A673 (cell line): ENCODE results near the gene KRTAP1-5. TPM values are rescaled to one million over a fixed set of nuclear protein-coding genes. Genes with fewer than 3 reads are reported as not detected.
"Not testable (repeated sequence)": the region's sequence is repeated elsewhere in the genome, so short reads cannot be mapped to it uniquely, and the experiment has no call there.

Source experiments
- BruUV-seq: library from RNA; stranded (reverse); fragments of 400-500 nt; replicated peaks from 2 replicates; lab custom pipeline; 2021; lab: Mats Ljungman, UMichigan
- CTCF ChIA-PET: fragments of 300-600 bp; sonication (Branson Sonifier 250); formaldehyde crosslinking; loops from one replicate; lab custom pipeline; 2022; ENCODE audit warnings: antibody characterized with exemption; lab: Charles Lee
- POLR2A ChIA-PET: fragments of 300-600 bp; sonication (Branson Sonifier 250); formaldehyde crosslinking; loops from one replicate; lab custom pipeline; 2022; ENCODE audit warnings: antibody characterized with exemption; ENCODE audit not compliant: low non-redundant PET; lab: Charles Lee
- DNase-seq: peaks from one replicate; pipeline ENCODE4 v3.0.0-alpha.2; 2015; ENCODE audit warnings: low spot score
- H3K27ac ChIP-seq: fragments of 200-600 bp; sonication (generic); 2 replicates; pipeline ENCODE4 v1.5.1; 2016; ENCODE audit warnings: mixed run types, low read depth, mild to moderate bottlenecking, mixed read lengths, antibody characterized with exemption, low read length; ENCODE audit not compliant: poor library complexity, severe bottlenecking
- H3K27me3 ChIP-seq: fragments of 200-600 bp; sonication (generic); replicated peaks from 2 replicates; pipeline ENCODE4 v1.6.1; 2017; ENCODE audit warnings: mixed run types, low read depth, mild to moderate bottlenecking, mixed read lengths, antibody characterized with exemption, low read length; ENCODE audit not compliant: insufficient read depth, poor library complexity
- H3K36me3 ChIP-seq: fragments of 200-600 bp; sonication (generic); 2 replicates; pipeline ENCODE4 v1.6.1; 2016; ENCODE audit warnings: mixed run types, mild to moderate bottlenecking, mixed read lengths, antibody characterized with exemption, low read length; ENCODE audit not compliant: insufficient read depth, poor library complexity, severe bottlenecking
- H3K4me1 ChIP-seq: fragments of 200-600 bp; sonication (generic); 2 replicates; pipeline ENCODE4 v1.6.1; 2017; ENCODE audit warnings: mixed run types, mild to moderate bottlenecking, mixed read lengths, antibody characterized with exemption, low read length; ENCODE audit not compliant: insufficient read depth, poor library complexity, severe bottlenecking
- H3K4me3 ChIP-seq: fragments of 200-600 bp; sonication (generic); 2 replicates; pipeline ENCODE4 v1.5.1; 2016; ENCODE audit warnings: low read depth, mixed run types, mild to moderate bottlenecking, mixed read lengths, low read length; ENCODE audit not compliant: poor library complexity, severe bottlenecking
- H3K9me3 ChIP-seq: fragments of 200-600 bp; sonication (generic); 2 replicates; pipeline ENCODE4 v1.6.1; 2016; ENCODE audit warnings: mixed run types, low read depth, mild to moderate bottlenecking, mixed read lengths, antibody characterized with exemption, low read length; ENCODE audit not compliant: poor library complexity, severe bottlenecking
- EZH2 ChIP-seq: fragments of 200-600 bp; sonication (generic); IDR thresholded peaks from 2 replicates; pipeline ENCODE4 v1.6.1; 2017; ENCODE audit warnings: borderline replicate concordance, low read depth, mild to moderate bottlenecking, mixed read lengths, antibody characterized with exemption, low read length; ENCODE audit not compliant: poor library complexity, severe bottlenecking
- intact Hi-C: fragments of 100-400 bp; cut with micrococcal nuclease; formaldehyde crosslinking; loops from one replicate; pipeline ENCODE4 v1.10.0; 2022; ENCODE audit not compliant: unreplicated experiment
- total RNA-seq: library from RNA; stranded (reverse); gene quantifications from 2 replicates; pipeline ENCODE4 v1.2.3, GENCODE V29; 2021
- TF ChIP-seq, protein P1 (sequence below): fragments of 300-800, 200-600 bp; sonication (generic); conservative IDR thresholded peaks from 2 replicates; pipeline ENCODE4 v1.5.1; 2017; ENCODE audit warnings: low read depth, mild to moderate bottlenecking, antibody characterized with exemption, low read length, moderate library complexity, mixed read lengths

The KRTAP1-5 gene
- total RNA-seq, 1 experiment from 2014 or later, result not detected

DNA sequence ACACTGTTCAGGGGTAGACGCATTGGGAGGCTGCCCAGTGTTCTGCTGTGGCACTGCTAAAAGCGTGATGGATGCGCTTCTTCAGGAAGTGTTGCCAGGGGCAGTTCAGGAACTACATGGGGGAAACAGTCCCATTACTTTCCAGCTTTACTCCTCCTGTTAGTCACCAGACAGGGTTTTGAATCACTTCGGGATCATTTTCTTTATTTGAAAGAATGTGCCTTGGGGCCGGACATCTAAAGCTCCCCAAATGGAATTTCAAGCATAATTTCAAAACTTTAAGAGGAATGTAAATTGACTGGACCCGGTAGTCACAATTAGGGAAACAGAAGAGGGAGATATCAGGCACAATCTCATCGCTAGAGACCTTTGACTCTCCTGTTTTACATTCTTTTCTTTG lies 21.4 kb upstream of the KRTAP1-5 start:
- no peaks in the 10 kb centered on the region for H3K36me3 ChIP-seq
- H3K4me3 ChIP-seq, result no peak overlapping the region
- no peak for TF ChIP-seq EZH2
- H3K27ac ChIP-seq, result no peak overlapping the region
- POLR2A ChIA-PET, result no interaction called here
- CTCF ChIA-PET, result no interaction called here
- H3K27me3 ChIP-seq, result no peaks in the 10 kb centered on the region
- no peaks in the 10 kb centered on the region for H3K4me1 ChIP-seq
- no TSS peak for BruUV-seq
- DNase-seq, result no peak
- intact Hi-C loops, result no loop called here
- no peaks in the 10 kb centered on the region for H3K9me3 ChIP-seq

- H3K36me3 ChIP-seq, DNase-seq, BruUV-seq, H3K9me3 ChIP-seq, H3K4me3 ChIP-seq, H3K4me1 ChIP-seq, CTCF ChIA-PET, intact Hi-C loops, H3K27me3 ChIP-seq, H3K27ac ChIP-seq: not testable (repeated sequence)
- POLR2A ChIA-PET, result interaction anchor here (0.5 kb wide), 1 partner anchor 210 kb away, joined by 7 read pairs; no protein-coding TSS in a partner anchor
Observed at GRCh38 chr17:41046735-41047465, 19.9 kb upstream of the KRTAP1-5 start, which contains the start of gene KRTAP2-1. Gene KRTAP2-1 (minus strand): TSS chr17:41047316. CDS start chr17:41047267, 49 bp downstream.

GRCh38 chr17:41042953-41043352 lies 15.9 kb upstream of the KRTAP1-5 start:
- Histone ChIP-seq H3K9me3 (no peaks in the 10 kb centered on the region), H3K36me3 (no peaks in the 10 kb centered on the region), H3K4me3 (no peak overlapping the region), H3K4me1 (no peaks in the 10 kb centered on the region), H3K27me3 (no peaks in the 10 kb centered on the region), H3K27ac (no peak overlapping the region)
- no peak for DNase-seq
- no TSS peak for BruUV-seq
- ChIA-PET POLR2A (no interaction called here), CTCF (no interaction called here)
- no peak for TF ChIP-seq EZH2
- TF ChIP-seq, protein P1, sequence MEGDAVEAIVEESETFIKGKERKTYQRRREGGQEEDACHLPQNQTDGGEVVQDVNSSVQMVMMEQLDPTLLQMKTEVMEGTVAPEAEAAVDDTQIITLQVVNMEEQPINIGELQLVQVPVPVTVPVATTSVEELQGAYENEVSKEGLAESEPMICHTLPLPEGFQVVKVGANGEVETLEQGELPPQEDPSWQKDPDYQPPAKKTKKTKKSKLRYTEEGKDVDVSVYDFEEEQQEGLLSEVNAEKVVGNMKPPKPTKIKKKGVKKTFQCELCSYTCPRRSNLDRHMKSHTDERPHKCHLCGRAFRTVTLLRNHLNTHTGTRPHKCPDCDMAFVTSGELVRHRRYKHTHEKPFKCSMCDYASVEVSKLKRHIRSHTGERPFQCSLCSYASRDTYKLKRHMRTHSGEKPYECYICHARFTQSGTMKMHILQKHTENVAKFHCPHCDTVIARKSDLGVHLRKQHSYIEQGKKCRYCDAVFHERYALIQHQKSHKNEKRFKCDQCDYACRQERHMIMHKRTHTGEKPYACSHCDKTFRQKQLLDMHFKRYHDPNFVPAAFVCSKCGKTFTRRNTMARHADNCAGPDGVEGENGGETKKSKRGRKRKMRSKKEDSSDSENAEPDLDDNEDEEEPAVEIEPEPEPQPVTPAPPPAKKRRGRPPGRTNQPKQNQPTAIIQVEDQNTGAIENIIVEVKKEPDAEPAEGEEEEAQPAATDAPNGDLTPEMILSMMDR, result no peak
- intact Hi-C loops, result no loop called here

DNA sequence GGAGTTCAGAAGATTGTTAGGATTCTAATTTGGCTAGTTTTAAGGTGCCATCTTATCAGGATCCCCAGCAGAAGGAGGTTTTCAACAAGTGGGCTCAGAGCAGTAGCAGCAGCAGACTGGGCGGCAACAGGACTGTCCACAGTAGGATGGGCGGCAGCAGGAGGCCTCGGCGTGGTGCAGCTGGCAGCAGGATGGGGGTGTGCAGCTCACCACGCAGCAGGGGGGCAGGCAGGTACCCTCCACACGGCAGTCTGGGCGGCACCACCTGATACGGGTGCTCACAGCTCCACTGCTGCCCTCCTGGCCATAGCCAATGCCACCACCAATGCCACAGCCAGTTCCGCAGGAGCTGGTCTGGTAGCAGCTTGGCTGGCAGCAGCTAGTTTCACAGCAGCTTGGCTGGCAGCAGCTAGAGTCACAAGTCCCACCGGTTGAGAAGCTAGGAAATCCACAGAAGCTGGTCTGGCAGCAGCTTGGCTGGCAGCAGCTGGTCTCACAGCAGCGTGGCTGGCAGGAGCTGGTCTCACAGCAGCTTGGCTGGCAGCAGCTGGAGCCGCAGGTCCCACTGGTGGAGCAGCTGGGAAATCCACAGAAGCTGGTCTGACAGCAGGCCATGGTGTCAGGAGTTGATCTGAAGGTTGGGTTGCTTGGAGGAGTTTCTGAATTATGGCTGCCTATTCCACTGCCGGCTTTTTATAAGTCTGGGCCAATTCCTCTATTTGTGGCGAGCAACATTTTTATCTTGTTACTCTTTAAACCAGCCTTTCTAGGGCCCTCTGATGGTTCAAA lies 14.0 kb upstream of the KRTAP1-5 start, which contains the start of gene KRTAP1-1:
TSS of gene KRTAP1-1 (minus strand) at position 668 of the 789 bp plus-strand sequence. CDS start at position 615, 53 bp downstream.
- H3K36me3 ChIP-seq, POLR2A ChIA-PET, H3K9me3 ChIP-seq, H3K4me3 ChIP-seq, CTCF ChIA-PET, BruUV-seq, H3K4me1 ChIP-seq, intact Hi-C loops, DNase-seq, H3K27me3 ChIP-seq, H3K27ac ChIP-seq: not testable (repeated sequence)
